HepG2 (cell line): ENCODE data around the gene GRIK4. TPM values are rescaled to one million over a fixed set of nuclear protein-coding genes. Genes with fewer than 3 reads are reported as not detected.

Source experiments
- ATAC-seq: fragments of 200-7000 bp; cut with Tn5 transposase; 3 replicates; pipeline ENCODE4 v1.9.1; 2020; ENCODE audit warnings: mild to moderate bottlenecking, moderate library complexity
- BruUV-seq: library from RNA; stranded (reverse); fragments of 400-500 nt; replicated peaks from 2 replicates; lab custom pipeline; 2021; lab: Mats Ljungman, UMichigan
- CTCF ChIA-PET: fragments of 300-600 bp; formaldehyde crosslinking; extraction: SDS; loops from one replicate; lab custom pipeline; 2021; ENCODE audit warnings: low total read pairs, inconsistent platforms, low intra/inter-chr PET ratio; lab: Yijun Ruan, JAX
- POLR2A ChIA-PET: fragments of 350-600 bp; sonication (Branson Sonifier 250); formaldehyde crosslinking; loops from one replicate; lab custom pipeline; 2020; ENCODE audit warnings: antibody characterized with exemption, inconsistent platforms; lab: Yijun Ruan, JAX
- DNase-seq: peaks from one replicate; pipeline ENCODE4 v3.0.0-alpha.2; 2015; ENCODE audit warnings: low spot score
- FAIRE-seq: peaks from 3 replicates; lab custom pipeline; 2011; peaks lifted over from hg19 to GRCh38; lab: Jason Lieb, UNC
- H2AFZ ChIP-seq: one replicate; pipeline ENCODE4 v1.6.1; 2011; ENCODE audit warnings: low read length, inconsistent platforms
- H3K27ac ChIP-seq: fragments of 300-600 bp; 3 replicates; pipeline ENCODE4 v1.8.0; 2011; ENCODE audit warnings: mixed run types, mild to moderate bottlenecking, mixed read lengths, low read length, inconsistent platforms; ENCODE audit not compliant: insufficient read depth; ENCODE audit errors: extremely low read length
- H3K27me3 ChIP-seq, 2 experiments: fragments of 200-600 bp in 1 of 2; 2 replicates in 1 of 2; 3 replicates in 1 of 2; pipeline versions ENCODE4 v1.6.0 to v1.8.0; 2011; ENCODE audit warnings: low read length in 2 of 2, mild to moderate bottlenecking in 2 of 2, moderate library complexity in 2 of 2, inconsistent platforms in 1 of 2; ENCODE audit not compliant: insufficient read depth in 2 of 2, control insufficient read depth in 1 of 2
- H3K36me3 ChIP-seq, 2 experiments: fragments of 200-600 bp in 1 of 2; replicated peaks in 1 of 2; 2 replicates in 1 of 2; 3 replicates in 1 of 2; pipeline versions ENCODE4 v1.5.1 to v1.8.0; 2011; ENCODE audit warnings: low read length in 2 of 2, inconsistent platforms in 1 of 2; ENCODE audit not compliant: insufficient read depth in 2 of 2, control insufficient read depth in 1 of 2
- H3K4me1 ChIP-seq: 2 replicates; pipeline ENCODE4 v1.5.1; 2012; ENCODE audit warnings: low read length, inconsistent platforms; ENCODE audit not compliant: insufficient read depth
- H3K4me2 ChIP-seq: 2 replicates; pipeline ENCODE4 v1.6.0; 2011; ENCODE audit warnings: low read depth, low read length, inconsistent platforms
- H3K4me3 ChIP-seq, 3 experiments: fragments of 200-600 bp in 1 of 3; sonication (generic), shearing (Covaris generic) in 1 of 3; replicated peaks in 1 of 3; 2 replicates each; pipeline ENCODE4 v1.5.1; 2011 to 2016; ENCODE audit warnings: low read length in 3 of 3, inconsistent platforms in 2 of 3, low read depth in 2 of 3, mild to moderate bottlenecking in 2 of 3, control low read depth in 1 of 3, mixed read lengths in 1 of 3; ENCODE audit not compliant: insufficient read depth in 1 of 3
- H3K79me2 ChIP-seq: one replicate; pipeline ENCODE4 v1.6.1; 2011; ENCODE audit warnings: low read length, inconsistent platforms; ENCODE audit not compliant: insufficient read depth
- H3K9ac ChIP-seq: 2 replicates; pipeline ENCODE4 v1.6.0; 2011; ENCODE audit warnings: mild to moderate bottlenecking, low read depth, low read length, inconsistent platforms; ENCODE audit not compliant: insufficient read depth
- H3K9me3 ChIP-seq: 2 replicates; pipeline ENCODE4 v1.5.1; 2012; ENCODE audit warnings: mild to moderate bottlenecking, low read length
- H4K20me1 ChIP-seq: 2 replicates; pipeline ENCODE4 v1.6.0; 2011; ENCODE audit warnings: inconsistent platforms, mild to moderate bottlenecking, low read length, moderate library complexity; ENCODE audit not compliant: insufficient read depth
- EHMT2 ChIP-seq: fragments of 200-600 bp; sonication (generic); IDR thresholded peaks from 2 replicates; pipeline ENCODE4 v1.7.0; 2017; ENCODE audit warnings: antibody characterized with exemption, low read depth, low read length, borderline replicate concordance
- JUNB ChIP-seq: sonication (generic); formaldehyde crosslinking; IDR thresholded peaks from 2 replicates; pipeline ENCODE4 v1.8.0; 2022; ENCODE audit warnings: missing genetic modification reagents, mild to moderate bottlenecking, borderline replicate concordance
- JUND ChIP-seq: sonication (generic); formaldehyde crosslinking; IDR thresholded peaks from 2 replicates; pipeline ENCODE4 v1.8.0; 2022; ENCODE audit warnings: mild to moderate bottlenecking, missing genetic modification reagents
- MED1 ChIP-seq: sonication (generic); formaldehyde crosslinking; IDR thresholded peaks from 2 replicates; pipeline ENCODE4 v1.4.0; 2020; ENCODE audit warnings: missing genetic modification reagents
- MLLT10 ChIP-seq: sonication (generic); formaldehyde crosslinking; IDR thresholded peaks from 2 replicates; pipeline ENCODE4 v1.4.0; 2020; ENCODE audit warnings: missing genetic modification reagents
- MXI1 ChIP-seq: IDR thresholded peaks from 3 replicates; pipeline ENCODE4 v1.6.1; 2012; ENCODE audit warnings: low read depth, low read length, inconsistent platforms, borderline replicate concordance
- PBX3 ChIP-seq: sonication (generic); formaldehyde crosslinking; IDR thresholded peaks from 2 replicates; pipeline ENCODE4 v1.8.1; 2023; ENCODE audit warnings: missing genetic modification reagents, inconsistent platforms, borderline replicate concordance
- RBM22 ChIP-seq: fragments of 200-400 bp; formaldehyde crosslinking; optimal IDR thresholded peaks from 2 replicates; pipeline ENCODE3; 2017; ENCODE audit warnings: mild to moderate bottlenecking, low read length, moderate library complexity
- SETDB1 ChIP-seq: sonication (generic); formaldehyde crosslinking; IDR thresholded peaks from 2 replicates; pipeline ENCODE4 v1.5.1; 2020; ENCODE audit warnings: missing genetic modification reagents, mild to moderate bottlenecking, borderline replicate concordance
- SRY ChIP-seq: sonication (generic); formaldehyde crosslinking; IDR thresholded peaks from 2 replicates; pipeline ENCODE4 v1.8.0; 2022; ENCODE audit warnings: mild to moderate bottlenecking, missing genetic modification reagents
- XRCC5 ChIP-seq: fragments of 200-400 bp; formaldehyde crosslinking; optimal IDR thresholded peaks from 2 replicates; pipeline ENCODE3; 2017; ENCODE audit warnings: mild to moderate bottlenecking, low read length
- ZNF17 ChIP-seq: sonication (generic); formaldehyde crosslinking; IDR thresholded peaks from 2 replicates; pipeline ENCODE4 v1.5.0; 2020; ENCODE audit warnings: mild to moderate bottlenecking, missing genetic modification reagents
- ZNF24 ChIP-seq: fragments of 450-650 bp; IDR thresholded peaks from 2 replicates; pipeline ENCODE4 v1.6.1; 2017; ENCODE audit warnings: antibody characterized with exemption, mild to moderate bottlenecking
- ZNF274 ChIP-seq: sonication (generic); formaldehyde crosslinking; IDR thresholded peaks from 2 replicates; pipeline ENCODE4 v1.5.1; 2020; ENCODE audit warnings: mild to moderate bottlenecking, missing genetic modification reagents
- ZNF549 ChIP-seq: sonication (generic); formaldehyde crosslinking; IDR thresholded peaks from 2 replicates; pipeline ENCODE4 v1.5.0; 2020; ENCODE audit warnings: missing genetic modification reagents
- ZNF704 ChIP-seq: sonication (generic); formaldehyde crosslinking; IDR thresholded peaks from 2 replicates; pipeline ENCODE4 v1.8.1; 2023; ENCODE audit warnings: mild to moderate bottlenecking, inconsistent platforms, moderate library complexity, missing genetic modification reagents, borderline replicate concordance
- ZNF780A ChIP-seq: sonication (generic); formaldehyde crosslinking; IDR thresholded peaks from 2 replicates; pipeline ENCODE4 v1.8.0; 2022; ENCODE audit warnings: mild to moderate bottlenecking, missing genetic modification reagents, moderate library complexity
- WGBS: methylation state at CpG from one replicate; pipeline ENCODE4 v1.1.6; 2017; ENCODE audit warnings: low lambda C conversion rate; 5-methylcytosine and 5-hydroxymethylcytosine counted together
- in situ Hi-C: cut with HindIII; loops from 2 replicates; pipeline ENCODE4 v1.10.0; 2017; ENCODE audit warnings: low pct_unique_long_range_greater_than_20kb; ENCODE audit not compliant: extremely low pct_ligation_motif_present
- intact Hi-C: fragments of 100-400 bp; cut with micrococcal nuclease; formaldehyde crosslinking; loops from one replicate; pipeline ENCODE4 v1.10.0; 2022; ENCODE audit not compliant: unreplicated experiment
- polyA plus RNA-seq, 8 experiments: library from polyadenylated mRNA; depleted of rRNA in 3 of 8; stranded (reverse) in 7 of 8; unstranded in 1 of 8; fragments of >200 nt; fragmentation: Illumina TruSeq in 4 of 8; extraction: Trizol in 4 of 8; gene quantifications; 2 replicates each; pipeline versions ENCODE4 v1.2.1 to v1.2.3, GENCODE V29; 2011 to 2016; ENCODE audit warnings: low read depth in 4 of 8, missing spikeins in 1 of 8, mixed read lengths in 1 of 8; ENCODE audit not compliant: insufficient read depth in 1 of 8
- total RNA-seq, 5 experiments: library from RNA; depleted of rRNA; stranded (reverse); fragments of >200 nt; fragmentation: Illumina TruSeq; extraction: Trizol; gene quantifications; 2 replicates each; pipeline ENCODE4 v1.2.3, GENCODE V29; 2016; ENCODE audit warnings: low read depth in 1 of 5
- TF ChIP-seq, protein P1 (sequence below): fragments of 450-650 bp; IDR thresholded peaks from 2 replicates; pipeline ENCODE4 v1.6.1; 2016
- TF ChIP-seq, protein P2 (sequence below): sonication (generic); formaldehyde crosslinking; IDR thresholded peaks from 2 replicates; pipeline ENCODE4 v1.4.0; 2020; ENCODE audit warnings: missing genetic modification reagents
- TF ChIP-seq, protein P3 (sequence below): sonication (generic); formaldehyde crosslinking; IDR thresholded peaks from 2 replicates; pipeline ENCODE4 v1.5.0; 2020; ENCODE audit warnings: missing genetic modification reagents

GRIK4 gene
- total and polyA plus RNA-seq, 2 of the 13 experiments (the other 11 are each of a cell fraction or from before 2014, with no cell fraction given): 0.04 to 0.07 TPM

- TF ChIP-seq SETDB1 (no peak), ZNF24 (no peak), JUNB (CRISPR knock-in tag) (peak; percentile 28; the same call in 1 of the 2 replicates), JUND (CRISPR knock-in tag) (0 out of 2 replicates have a peak, but pooled peaks have one; percentile 43), XRCC5 (no peak), MLLT10 (CRISPR knock-in tag) (no peak), SRY (CRISPR knock-in tag) (no peak), MXI1 (no peak)
- TF ChIP-seq, protein P1, sequence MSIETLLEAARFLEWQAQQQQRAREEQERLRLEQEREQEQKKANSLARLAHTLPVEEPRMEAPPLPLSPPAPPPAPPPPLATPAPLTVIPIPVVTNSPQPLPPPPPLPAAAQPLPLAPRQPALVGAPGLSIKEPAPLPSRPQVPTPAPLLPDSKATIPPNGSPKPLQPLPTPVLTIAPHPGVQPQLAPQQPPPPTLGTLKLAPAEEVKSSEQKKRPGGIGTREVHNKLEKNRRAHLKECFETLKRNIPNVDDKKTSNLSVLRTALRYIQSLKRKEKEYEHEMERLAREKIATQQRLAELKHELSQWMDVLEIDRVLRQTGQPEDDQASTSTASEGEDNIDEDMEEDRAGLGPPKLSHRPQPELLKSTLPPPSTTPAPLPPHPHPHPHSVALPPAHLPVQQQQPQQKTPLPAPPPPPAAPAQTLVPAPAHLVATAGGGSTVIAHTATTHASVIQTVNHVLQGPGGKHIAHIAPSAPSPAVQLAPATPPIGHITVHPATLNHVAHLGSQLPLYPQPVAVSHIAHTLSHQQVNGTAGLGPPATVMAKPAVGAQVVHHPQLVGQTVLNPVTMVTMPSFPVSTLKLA: no peak
These were observed 5.8 kb downstream of the GRIK4 start (continued) for GRCh38 chr11:120517390-120517761.

DNA sequence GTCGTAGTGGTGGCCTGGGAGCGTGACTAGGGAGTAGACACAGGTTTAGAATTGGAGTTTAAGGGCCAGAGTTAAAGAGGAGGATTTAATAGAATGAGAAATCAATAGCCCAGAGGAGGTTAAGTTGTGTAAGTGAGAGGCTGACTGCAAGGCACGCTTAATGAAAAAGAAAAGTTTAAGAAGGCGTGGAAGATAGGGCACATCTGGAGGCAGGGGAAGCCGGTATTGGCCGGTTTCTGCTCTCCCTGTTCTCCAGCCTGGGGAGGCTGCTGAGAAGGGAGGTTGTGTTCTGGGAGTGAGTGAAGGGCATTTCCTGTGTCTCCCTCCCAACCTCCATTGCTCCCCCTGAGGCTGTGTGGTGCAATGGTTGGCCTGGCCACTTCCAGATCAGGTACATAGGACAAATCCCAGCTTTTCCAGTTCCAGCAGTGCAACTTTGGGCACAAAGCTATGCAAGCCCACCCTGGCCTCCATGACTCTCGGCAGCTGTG is 6.3 kb downstream of the GRIK4 start:
- intact Hi-C loops (loop anchor here (10.0 kb wide), 2 partner anchors 287 to 407 kb away; no protein-coding TSS in a partner anchor), in situ Hi-C loops (loop anchor here (10.0 kb wide), 1 partner anchor 287 kb away; no protein-coding TSS in a partner anchor)
- ATAC-seq: no peak
- Histone ChIP-seq H3K9me3 (no peaks in the 10 kb centered on the region), H3K27me3 (peaks cover 6 to 62% of the 10 kb centered on the region in 2 experiments), H3K9ac (no peak overlapping the region), H3K79me2 (no peaks in the 10 kb centered on the region), H2AFZ (no peak overlapping the region), H3K36me3 (no peaks in the 10 kb centered on the region), H3K27ac (no peak overlapping the region), H3K4me1 (peaks cover 19% of the 10 kb centered on the region), H4K20me1 (no peaks in the 10 kb centered on the region), H3K4me2 (peak overlapping the region; percentile 59), H3K4me3 (peak overlapping the region in 1 of 3 experiments; percentile 17; a peak in 1 of 6 replicates)
- ChIA-PET POLR2A (interaction anchor here (1.3 kb wide), 1 partner anchor 23 kb away, joined by 5 read pairs; no protein-coding TSS in a partner anchor), CTCF (no interaction called here)
- no peak for DNase-seq
- 66% methylated on average over 7 of the region's 7 CpGs for WGBS
- FAIRE-seq: no peak
- BruUV-seq: no TSS peak
- TF ChIP-seq ZNF704 (CRISPR knock-in tag) (no peak), MED1 (CRISPR knock-in tag) (no peak), RBM22 (no peak), ZNF17 (no peak), PBX3 (CRISPR knock-in tag) (no peak), EHMT2 (no peak), ZNF274 (CRISPR knock-in tag) (no peak), ZNF780A (CRISPR knock-in tag) (no peak), ZNF549 (CRISPR knock-in tag) (no peak)
- TF ChIP-seq, protein P2, sequence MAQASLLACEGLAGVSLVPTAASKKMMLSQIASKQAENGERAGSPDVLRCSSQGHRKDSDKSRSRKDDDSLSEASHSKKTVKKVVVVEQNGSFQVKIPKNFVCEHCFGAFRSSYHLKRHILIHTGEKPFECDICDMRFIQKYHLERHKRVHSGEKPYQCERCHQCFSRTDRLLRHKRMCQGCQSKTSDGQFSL (CRISPR knock-in tag): no peak
- TF ChIP-seq, protein P3, sequence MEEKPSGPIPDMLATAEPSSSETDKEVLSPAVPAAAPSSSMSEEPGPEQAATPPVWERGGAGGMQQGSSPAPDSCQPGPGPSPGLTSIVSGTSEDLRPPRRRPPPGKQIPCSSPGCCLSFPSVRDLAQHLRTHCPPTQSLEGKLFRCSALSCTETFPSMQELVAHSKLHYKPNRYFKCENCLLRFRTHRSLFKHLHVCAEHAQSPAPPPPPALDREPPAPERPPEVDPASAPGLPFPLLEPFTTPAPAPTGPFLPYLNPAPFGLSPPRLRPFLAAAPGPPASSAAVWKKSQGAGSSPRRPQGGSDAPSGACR: no peak
